ENCODE results near the gene CNTN4.

The CNTN4 gene

GRCh38 chr3:2266606-2267005 lies 167.9 kb downstream of the CNTN4 start:
- TF ChIP-seq, protein P1, sequence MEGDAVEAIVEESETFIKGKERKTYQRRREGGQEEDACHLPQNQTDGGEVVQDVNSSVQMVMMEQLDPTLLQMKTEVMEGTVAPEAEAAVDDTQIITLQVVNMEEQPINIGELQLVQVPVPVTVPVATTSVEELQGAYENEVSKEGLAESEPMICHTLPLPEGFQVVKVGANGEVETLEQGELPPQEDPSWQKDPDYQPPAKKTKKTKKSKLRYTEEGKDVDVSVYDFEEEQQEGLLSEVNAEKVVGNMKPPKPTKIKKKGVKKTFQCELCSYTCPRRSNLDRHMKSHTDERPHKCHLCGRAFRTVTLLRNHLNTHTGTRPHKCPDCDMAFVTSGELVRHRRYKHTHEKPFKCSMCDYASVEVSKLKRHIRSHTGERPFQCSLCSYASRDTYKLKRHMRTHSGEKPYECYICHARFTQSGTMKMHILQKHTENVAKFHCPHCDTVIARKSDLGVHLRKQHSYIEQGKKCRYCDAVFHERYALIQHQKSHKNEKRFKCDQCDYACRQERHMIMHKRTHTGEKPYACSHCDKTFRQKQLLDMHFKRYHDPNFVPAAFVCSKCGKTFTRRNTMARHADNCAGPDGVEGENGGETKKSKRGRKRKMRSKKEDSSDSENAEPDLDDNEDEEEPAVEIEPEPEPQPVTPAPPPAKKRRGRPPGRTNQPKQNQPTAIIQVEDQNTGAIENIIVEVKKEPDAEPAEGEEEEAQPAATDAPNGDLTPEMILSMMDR (IDR thresholded peaks at IDR 0.05; ENCODE audit: low read depth, low read length) = no peak
- DNase-seq (ENCODE audit: low read depth, low spot score) = no peak
- H3K4me3 ChIP-seq (ENCODE audit: low read depth, low read length) = no peak overlapping the region
- in situ Hi-C loops (cut with HindIII; ENCODE audit: low sequenced_read_pairs) = no loop called here

GRCh38 chr3:2268779-2269178 lies 170.1 kb downstream of the CNTN4 start:
- in situ Hi-C loops (cut with HindIII; ENCODE audit: low sequenced_read_pairs) = no loop called here
- DNase-seq (ENCODE audit: low read depth, low spot score) = no peak
- TF ChIP-seq, protein P1 (IDR thresholded peaks at IDR 0.05; ENCODE audit: low read depth, low read length) = no peak
- H3K4me3 ChIP-seq (ENCODE audit: low read depth, low read length) = no peak overlapping the region

DNA sequence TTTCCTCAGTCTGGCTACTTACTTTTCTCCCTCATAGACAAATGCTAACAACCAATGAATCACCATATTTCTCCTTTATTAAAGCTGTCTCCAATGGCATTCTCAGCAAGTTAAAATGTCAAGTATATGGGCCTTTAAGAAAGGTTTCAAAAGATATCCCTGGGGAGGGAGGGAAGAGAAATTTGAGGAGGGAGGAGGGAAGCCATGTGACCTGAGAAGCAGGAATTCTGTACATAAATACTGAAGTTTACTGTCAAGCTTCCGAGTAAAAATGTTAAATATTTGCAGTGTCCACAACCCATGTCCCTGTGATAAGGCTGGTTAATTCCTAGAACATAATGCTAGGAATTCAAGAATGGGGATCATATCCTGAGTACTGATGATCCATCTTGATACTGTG lies 175.9 kb downstream of the CNTN4 start:
- TF ChIP-seq, protein P1 (IDR thresholded peaks at IDR 0.05; ENCODE audit: low read depth, low read length) = no peak
- no peak overlapping the region for H3K4me3 ChIP-seq (ENCODE audit: low read depth, low read length)
- DNase-seq (ENCODE audit: low read depth, low spot score) = no peak
- in situ Hi-C loops (cut with HindIII; ENCODE audit: low sequenced_read_pairs) = no loop called here

DNA sequence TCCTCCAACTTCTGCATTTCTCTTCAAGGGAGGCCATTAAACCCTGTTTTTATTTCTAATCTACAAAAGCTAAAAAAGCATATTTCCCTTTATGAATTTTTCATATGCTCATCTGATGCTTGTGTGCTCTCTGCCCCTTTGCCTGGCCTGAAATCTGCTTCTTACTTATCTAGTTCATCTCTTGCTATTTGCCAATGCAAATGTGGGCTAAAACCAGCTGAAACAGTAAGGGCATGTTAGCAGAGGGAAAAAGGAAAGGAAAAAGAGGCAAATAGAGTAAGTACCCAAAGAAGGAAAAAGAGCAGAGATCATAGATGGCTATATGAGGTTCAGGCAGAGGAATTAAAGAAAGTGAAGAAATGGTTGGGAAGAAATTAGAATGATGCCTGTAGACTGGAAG lies 185.2 kb downstream of the CNTN4 start:
- DNase-seq (ENCODE audit: low read depth, low spot score) = no peak
- in situ Hi-C loops (cut with HindIII; ENCODE audit: low sequenced_read_pairs) = no loop called here
- TF ChIP-seq, protein P1 (IDR thresholded peaks at IDR 0.05; ENCODE audit: low read depth, low read length) = no peak
- H3K4me3 ChIP-seq (ENCODE audit: low read depth, low read length) = no peak overlapping the region

DNA sequence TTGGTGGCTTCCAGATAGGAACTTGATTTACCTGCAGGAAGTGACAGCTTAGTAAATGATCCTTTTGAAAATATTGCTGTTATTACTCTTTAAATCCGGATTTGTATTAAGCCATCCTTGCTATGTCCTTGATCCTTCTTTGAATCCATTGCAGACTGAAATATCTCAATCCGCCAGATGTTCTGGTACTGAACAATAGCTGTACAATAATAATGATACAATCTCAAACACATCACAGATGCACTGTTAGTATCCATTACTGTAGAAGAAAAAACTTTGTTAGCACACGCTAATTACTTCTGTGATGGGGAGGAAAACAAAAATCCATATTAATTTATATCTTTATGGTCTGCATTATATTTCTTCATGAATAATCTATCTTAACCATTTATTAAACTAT lies 202.3 kb downstream of the CNTN4 start:
- H3K4me3 ChIP-seq (ENCODE audit: low read depth, low read length) = no peak overlapping the region
- DNase-seq (ENCODE audit: low read depth, low spot score) = no peak
- in situ Hi-C loops (cut with HindIII; ENCODE audit: low sequenced_read_pairs) = no loop called here
- TF ChIP-seq, protein P1 (IDR thresholded peaks at IDR 0.05; ENCODE audit: low read depth, low read length) = no peak

DNA sequence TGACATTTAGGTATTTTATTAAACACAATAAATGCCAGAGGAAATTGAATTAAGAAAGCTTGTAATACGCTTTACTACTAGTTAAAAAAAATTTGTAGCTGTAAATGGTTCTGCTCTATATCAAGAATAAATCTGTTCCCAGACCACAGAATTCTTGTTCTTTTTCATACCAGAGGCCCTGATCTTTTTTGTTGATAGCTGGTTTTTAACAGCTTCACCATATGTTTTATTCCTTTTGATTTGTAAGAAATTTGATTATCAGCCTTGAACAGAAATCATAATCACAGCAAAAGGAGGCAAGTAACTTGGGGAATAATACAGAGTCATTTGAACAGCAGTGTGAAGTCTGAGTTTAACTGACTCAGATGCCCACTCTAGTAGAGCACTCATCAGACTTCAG lies 202.7 kb downstream of the CNTN4 start:
- TF ChIP-seq, protein P1 (IDR thresholded peaks at IDR 0.05; ENCODE audit: low read depth, low read length) = no peak
- DNase-seq (ENCODE audit: low read depth, low spot score) = no peak
- in situ Hi-C loops (cut with HindIII; ENCODE audit: low sequenced_read_pairs) = no loop called here
- H3K4me3 ChIP-seq (ENCODE audit: low read depth, low read length) = no peak overlapping the region

- in situ Hi-C loops (cut with HindIII; ENCODE audit: low sequenced_read_pairs) = no loop called here
Measured at GRCh38 chr3:2303566-2303965, 204.9 kb downstream of the CNTN4 start.

More at GRCh38 chr3:2303566-2303965, 204.9 kb downstream of the CNTN4 start:
- H3K4me3 ChIP-seq (ENCODE audit: low read depth, low read length) = no peak overlapping the region
- TF ChIP-seq, protein P1 (IDR thresholded peaks at IDR 0.05; ENCODE audit: low read depth, low read length) = no peak
- DNase-seq (ENCODE audit: low read depth, low spot score) = peak; percentile 0

All from astrocyte of the spinal cord (primary cell).